ENCODE data around the gene PLCB4.
A peak's percentile ranks its signal among the peaks of the same experiment; 100 is the strongest.

DNA sequence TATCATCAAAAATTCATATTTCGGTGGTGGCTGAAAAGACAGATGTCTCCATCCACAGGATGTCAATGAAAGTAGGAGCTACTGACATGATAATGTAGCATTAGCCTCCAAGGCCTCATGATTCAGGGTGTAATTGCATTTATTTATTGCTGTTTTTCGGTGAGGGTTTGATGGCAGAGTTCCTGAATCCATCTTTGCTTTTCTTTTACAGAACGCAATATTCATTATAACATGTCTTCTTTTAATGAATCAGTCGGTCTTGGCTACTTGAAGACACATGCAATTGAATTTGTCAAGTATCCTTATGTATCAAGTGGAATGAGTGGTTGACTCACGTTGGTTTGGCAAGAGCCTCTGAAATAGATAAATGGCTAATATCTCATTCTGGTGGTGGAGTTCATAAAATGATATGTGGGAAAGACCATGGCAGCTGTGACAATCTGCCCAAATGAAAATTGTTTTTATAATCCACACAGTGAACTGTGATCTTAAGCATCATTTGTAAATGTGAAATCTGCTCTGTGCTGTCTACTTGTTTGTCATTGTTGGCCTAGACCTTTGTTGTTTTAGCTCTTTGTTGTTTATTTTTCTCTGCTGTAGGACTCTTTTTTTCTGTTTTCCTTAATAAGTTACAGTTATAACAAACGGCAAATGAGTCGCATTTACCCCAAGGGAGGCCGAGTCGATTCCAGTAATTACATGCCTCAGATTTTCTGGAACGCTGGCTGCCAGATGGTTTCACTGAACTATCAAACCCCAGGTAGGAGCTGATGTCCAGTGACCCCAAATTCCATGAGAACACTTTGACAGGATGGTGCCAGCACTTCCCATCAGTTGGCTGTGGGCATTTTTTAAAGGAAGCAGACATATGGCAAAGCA, 339.8 kb downstream of the PLCB4 start:
- TF ChIP-seq, protein P1, sequence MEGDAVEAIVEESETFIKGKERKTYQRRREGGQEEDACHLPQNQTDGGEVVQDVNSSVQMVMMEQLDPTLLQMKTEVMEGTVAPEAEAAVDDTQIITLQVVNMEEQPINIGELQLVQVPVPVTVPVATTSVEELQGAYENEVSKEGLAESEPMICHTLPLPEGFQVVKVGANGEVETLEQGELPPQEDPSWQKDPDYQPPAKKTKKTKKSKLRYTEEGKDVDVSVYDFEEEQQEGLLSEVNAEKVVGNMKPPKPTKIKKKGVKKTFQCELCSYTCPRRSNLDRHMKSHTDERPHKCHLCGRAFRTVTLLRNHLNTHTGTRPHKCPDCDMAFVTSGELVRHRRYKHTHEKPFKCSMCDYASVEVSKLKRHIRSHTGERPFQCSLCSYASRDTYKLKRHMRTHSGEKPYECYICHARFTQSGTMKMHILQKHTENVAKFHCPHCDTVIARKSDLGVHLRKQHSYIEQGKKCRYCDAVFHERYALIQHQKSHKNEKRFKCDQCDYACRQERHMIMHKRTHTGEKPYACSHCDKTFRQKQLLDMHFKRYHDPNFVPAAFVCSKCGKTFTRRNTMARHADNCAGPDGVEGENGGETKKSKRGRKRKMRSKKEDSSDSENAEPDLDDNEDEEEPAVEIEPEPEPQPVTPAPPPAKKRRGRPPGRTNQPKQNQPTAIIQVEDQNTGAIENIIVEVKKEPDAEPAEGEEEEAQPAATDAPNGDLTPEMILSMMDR (IDR thresholded peaks at IDR 0.05): no peak
- peak; percentile 87 for TF ChIP-seq JUND (IDR thresholded peaks at IDR 0.05)
- TF ChIP-seq, protein P2, sequence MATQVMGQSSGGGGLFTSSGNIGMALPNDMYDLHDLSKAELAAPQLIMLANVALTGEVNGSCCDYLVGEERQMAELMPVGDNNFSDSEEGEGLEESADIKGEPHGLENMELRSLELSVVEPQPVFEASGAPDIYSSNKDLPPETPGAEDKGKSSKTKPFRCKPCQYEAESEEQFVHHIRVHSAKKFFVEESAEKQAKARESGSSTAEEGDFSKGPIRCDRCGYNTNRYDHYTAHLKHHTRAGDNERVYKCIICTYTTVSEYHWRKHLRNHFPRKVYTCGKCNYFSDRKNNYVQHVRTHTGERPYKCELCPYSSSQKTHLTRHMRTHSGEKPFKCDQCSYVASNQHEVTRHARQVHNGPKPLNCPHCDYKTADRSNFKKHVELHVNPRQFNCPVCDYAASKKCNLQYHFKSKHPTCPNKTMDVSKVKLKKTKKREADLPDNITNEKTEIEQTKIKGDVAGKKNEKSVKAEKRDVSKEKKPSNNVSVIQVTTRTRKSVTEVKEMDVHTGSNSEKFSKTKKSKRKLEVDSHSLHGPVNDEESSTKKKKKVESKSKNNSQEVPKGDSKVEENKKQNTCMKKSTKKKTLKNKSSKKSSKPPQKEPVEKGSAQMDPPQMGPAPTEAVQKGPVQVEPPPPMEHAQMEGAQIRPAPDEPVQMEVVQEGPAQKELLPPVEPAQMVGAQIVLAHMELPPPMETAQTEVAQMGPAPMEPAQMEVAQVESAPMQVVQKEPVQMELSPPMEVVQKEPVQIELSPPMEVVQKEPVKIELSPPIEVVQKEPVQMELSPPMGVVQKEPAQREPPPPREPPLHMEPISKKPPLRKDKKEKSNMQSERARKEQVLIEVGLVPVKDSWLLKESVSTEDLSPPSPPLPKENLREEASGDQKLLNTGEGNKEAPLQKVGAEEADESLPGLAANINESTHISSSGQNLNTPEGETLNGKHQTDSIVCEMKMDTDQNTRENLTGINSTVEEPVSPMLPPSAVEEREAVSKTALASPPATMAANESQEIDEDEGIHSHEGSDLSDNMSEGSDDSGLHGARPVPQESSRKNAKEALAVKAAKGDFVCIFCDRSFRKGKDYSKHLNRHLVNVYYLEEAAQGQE (IDR thresholded peaks at IDR 0.05; ENCODE audit: low read depth, low read length): no peak
- peak; percentile 59 to 84 for TF ChIP-seq EP300 (IDR thresholded peaks at IDR 0.05; ENCODE audit: borderline replicate concordance in 1 of 2, low read depth in 1 of 2, low read length in 1 of 2)
- no peak for TF ChIP-seq RAD21 (IDR thresholded peaks at IDR 0.05; ENCODE audit: low read length)
- TF ChIP-seq, protein P3, sequence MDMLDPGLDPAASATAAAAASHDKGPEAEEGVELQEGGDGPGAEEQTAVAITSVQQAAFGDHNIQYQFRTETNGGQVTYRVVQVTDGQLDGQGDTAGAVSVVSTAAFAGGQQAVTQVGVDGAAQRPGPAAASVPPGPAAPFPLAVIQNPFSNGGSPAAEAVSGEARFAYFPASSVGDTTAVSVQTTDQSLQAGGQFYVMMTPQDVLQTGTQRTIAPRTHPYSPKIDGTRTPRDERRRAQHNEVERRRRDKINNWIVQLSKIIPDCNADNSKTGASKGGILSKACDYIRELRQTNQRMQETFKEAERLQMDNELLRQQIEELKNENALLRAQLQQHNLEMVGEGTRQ (IDR thresholded peaks at IDR 0.05; ENCODE audit: borderline replicate concordance, low read depth, low read length): no peak
- peak; percentile 81 for TF ChIP-seq TCF12 (IDR thresholded peaks at IDR 0.05)
- TF ChIP-seq RFX5 (IDR thresholded peaks at IDR 0.05; ENCODE audit: low read length): no peak
- TF ChIP-seq, protein P4, sequence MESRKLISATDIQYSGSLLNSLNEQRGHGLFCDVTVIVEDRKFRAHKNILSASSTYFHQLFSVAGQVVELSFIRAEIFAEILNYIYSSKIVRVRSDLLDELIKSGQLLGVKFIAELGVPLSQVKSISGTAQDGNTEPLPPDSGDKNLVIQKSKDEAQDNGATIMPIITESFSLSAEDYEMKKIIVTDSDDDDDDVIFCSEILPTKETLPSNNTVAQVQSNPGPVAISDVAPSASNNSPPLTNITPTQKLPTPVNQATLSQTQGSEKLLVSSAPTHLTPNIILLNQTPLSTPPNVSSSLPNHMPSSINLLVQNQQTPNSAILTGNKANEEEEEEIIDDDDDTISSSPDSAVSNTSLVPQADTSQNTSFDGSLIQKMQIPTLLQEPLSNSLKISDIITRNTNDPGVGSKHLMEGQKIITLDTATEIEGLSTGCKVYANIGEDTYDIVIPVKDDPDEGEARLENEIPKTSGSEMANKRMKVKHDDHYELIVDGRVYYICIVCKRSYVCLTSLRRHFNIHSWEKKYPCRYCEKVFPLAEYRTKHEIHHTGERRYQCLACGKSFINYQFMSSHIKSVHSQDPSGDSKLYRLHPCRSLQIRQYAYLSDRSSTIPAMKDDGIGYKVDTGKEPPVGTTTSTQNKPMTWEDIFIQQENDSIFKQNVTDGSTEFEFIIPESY (IDR thresholded peaks at IDR 0.05; ENCODE audit: borderline replicate concordance, low read depth): peak; percentile 41; the same call in 1 of the 2 replicates
- no peak for TF ChIP-seq EZH2phosphoT487 (IDR thresholded peaks at IDR 0.05; ENCODE audit: borderline replicate concordance, low read depth)
- 0 out of 2 replicates have a peak, but pooled peaks have one; percentile 21 for TF ChIP-seq MXI1 (IDR thresholded peaks at IDR 0.05; ENCODE audit: low read depth, low read length)

All from SK-N-SH (cell line).